HepG2 (cell line): ENCODE results near the gene SCNM1. TPM values are rescaled to one million over a fixed set of nuclear protein-coding genes. Genes with fewer than 3 reads are reported as not detected.

Experiments used
- DRAP1 ChIP-seq: IDR thresholded peaks from 2 replicates; pipeline ENCODE4 v1.6.1; 2016; ENCODE audit warnings: missing genetic modification reagents, missing compliant biosample characterization
- JUNB ChIP-seq: sonication (generic); formaldehyde crosslinking; IDR thresholded peaks from 2 replicates; pipeline ENCODE4 v1.8.0; 2022; ENCODE audit warnings: missing genetic modification reagents, mild to moderate bottlenecking, borderline replicate concordance
- KLF13 ChIP-seq: sonication (generic); formaldehyde crosslinking; IDR thresholded peaks from 2 replicates; pipeline ENCODE4 v1.4.0; 2020; ENCODE audit warnings: mild to moderate bottlenecking, missing genetic modification reagents
- MXD3 ChIP-seq: IDR thresholded peaks from 2 replicates; pipeline ENCODE4 v1.6.1; 2016; ENCODE audit warnings: mild to moderate bottlenecking, missing biosample characterization, missing genetic modification reagents
- PITX1 ChIP-seq: sonication (generic); formaldehyde crosslinking; IDR thresholded peaks from 2 replicates; pipeline ENCODE4 v1.5.1; 2020; ENCODE audit warnings: mild to moderate bottlenecking, missing genetic modification reagents
- SMAD3 ChIP-seq: sonication (generic); formaldehyde crosslinking; IDR thresholded peaks from 2 replicates; pipeline ENCODE4 v1.4.0; 2020; ENCODE audit warnings: missing genetic modification reagents
- SNAI1 ChIP-seq: sonication (generic); formaldehyde crosslinking; IDR thresholded peaks from 2 replicates; pipeline ENCODE4 v1.5.0; 2020; ENCODE audit warnings: mild to moderate bottlenecking, missing genetic modification reagents, borderline replicate concordance
- TARDBP ChIP-seq: sonication (generic); formaldehyde crosslinking; IDR thresholded peaks from 2 replicates; pipeline ENCODE4 v1.8.0; 2022; ENCODE audit warnings: mild to moderate bottlenecking, missing genetic modification reagents
- ZNF260 ChIP-seq: sonication (generic); formaldehyde crosslinking; IDR thresholded peaks from 2 replicates; pipeline ENCODE4 v1.4.0; 2020; ENCODE audit warnings: missing genetic modification reagents, low read depth, mild to moderate bottlenecking, borderline replicate concordance
- ZNF451 ChIP-seq: sonication (generic); formaldehyde crosslinking; IDR thresholded peaks from 2 replicates; pipeline ENCODE4 v1.5.0; 2020; ENCODE audit warnings: mild to moderate bottlenecking, missing genetic modification reagents
- ZNF737 ChIP-seq: sonication (generic); formaldehyde crosslinking; IDR thresholded peaks from 2 replicates; pipeline ENCODE4 v1.5.0; 2020; ENCODE audit warnings: missing genetic modification reagents, mild to moderate bottlenecking, borderline replicate concordance
- polyA plus RNA-seq, 8 experiments: library from polyadenylated mRNA; depleted of rRNA in 3 of 8; stranded (reverse) in 7 of 8; unstranded in 1 of 8; fragments of >200 nt; fragmentation: Illumina TruSeq in 4 of 8; extraction: Trizol in 4 of 8; gene quantifications; 2 replicates each; pipeline versions ENCODE4 v1.2.1 to v1.2.3, GENCODE V29; 2011 to 2016; ENCODE audit warnings: low read depth in 4 of 8, missing spikeins in 1 of 8, mixed read lengths in 1 of 8; ENCODE audit not compliant: insufficient read depth in 1 of 8
- total RNA-seq, 5 experiments: library from RNA; depleted of rRNA; stranded (reverse); fragments of >200 nt; fragmentation: Illumina TruSeq; extraction: Trizol; gene quantifications; 2 replicates each; pipeline ENCODE4 v1.2.3, GENCODE V29; 2016; ENCODE audit warnings: low read depth in 1 of 5
- TF ChIP-seq, protein P1 (sequence below): IDR thresholded peaks from 2 replicates; pipeline ENCODE4 v1.4.0; 2020; ENCODE audit warnings: mild to moderate bottlenecking, missing genetic modification reagents
- TF ChIP-seq, protein P2 (sequence below): sonication (generic); formaldehyde crosslinking; conservative IDR thresholded peaks from 2 replicates; pipeline ENCODE4 v1.4.0; 2020; ENCODE audit warnings: mild to moderate bottlenecking, missing genetic modification reagents, moderate library complexity
- TF ChIP-seq, protein P3 (sequence below): sonication (generic); formaldehyde crosslinking; IDR thresholded peaks from 2 replicates; pipeline ENCODE4 v1.4.0; 2020; ENCODE audit warnings: missing genetic modification reagents, borderline replicate concordance
- TF ChIP-seq, protein P4 (sequence below): fragments of 450-650 bp; IDR thresholded peaks from 2 replicates; pipeline ENCODE4 v1.6.1; 2017; ENCODE audit warnings: mild to moderate bottlenecking

The SCNM1 gene
- total and polyA plus RNA-seq, 2 of the 13 experiments (the other 11 are each of a cell fraction or from before 2014, with no cell fraction given) = 16.3 to 31.5 TPM

GRCh38 chr1:151147665-151148064 lies 18.3 kb upstream of the SCNM1 start (continued):
- TF ChIP-seq ZNF737 = no peak
- TF ChIP-seq SNAI1 (CRISPR knock-in tag) = no peak
- TF ChIP-seq TARDBP (CRISPR knock-in tag) = no peak
- no peak for TF ChIP-seq JUNB
- no peak for TF ChIP-seq SMAD3 (CRISPR knock-in tag)
- TF ChIP-seq, protein P1, sequence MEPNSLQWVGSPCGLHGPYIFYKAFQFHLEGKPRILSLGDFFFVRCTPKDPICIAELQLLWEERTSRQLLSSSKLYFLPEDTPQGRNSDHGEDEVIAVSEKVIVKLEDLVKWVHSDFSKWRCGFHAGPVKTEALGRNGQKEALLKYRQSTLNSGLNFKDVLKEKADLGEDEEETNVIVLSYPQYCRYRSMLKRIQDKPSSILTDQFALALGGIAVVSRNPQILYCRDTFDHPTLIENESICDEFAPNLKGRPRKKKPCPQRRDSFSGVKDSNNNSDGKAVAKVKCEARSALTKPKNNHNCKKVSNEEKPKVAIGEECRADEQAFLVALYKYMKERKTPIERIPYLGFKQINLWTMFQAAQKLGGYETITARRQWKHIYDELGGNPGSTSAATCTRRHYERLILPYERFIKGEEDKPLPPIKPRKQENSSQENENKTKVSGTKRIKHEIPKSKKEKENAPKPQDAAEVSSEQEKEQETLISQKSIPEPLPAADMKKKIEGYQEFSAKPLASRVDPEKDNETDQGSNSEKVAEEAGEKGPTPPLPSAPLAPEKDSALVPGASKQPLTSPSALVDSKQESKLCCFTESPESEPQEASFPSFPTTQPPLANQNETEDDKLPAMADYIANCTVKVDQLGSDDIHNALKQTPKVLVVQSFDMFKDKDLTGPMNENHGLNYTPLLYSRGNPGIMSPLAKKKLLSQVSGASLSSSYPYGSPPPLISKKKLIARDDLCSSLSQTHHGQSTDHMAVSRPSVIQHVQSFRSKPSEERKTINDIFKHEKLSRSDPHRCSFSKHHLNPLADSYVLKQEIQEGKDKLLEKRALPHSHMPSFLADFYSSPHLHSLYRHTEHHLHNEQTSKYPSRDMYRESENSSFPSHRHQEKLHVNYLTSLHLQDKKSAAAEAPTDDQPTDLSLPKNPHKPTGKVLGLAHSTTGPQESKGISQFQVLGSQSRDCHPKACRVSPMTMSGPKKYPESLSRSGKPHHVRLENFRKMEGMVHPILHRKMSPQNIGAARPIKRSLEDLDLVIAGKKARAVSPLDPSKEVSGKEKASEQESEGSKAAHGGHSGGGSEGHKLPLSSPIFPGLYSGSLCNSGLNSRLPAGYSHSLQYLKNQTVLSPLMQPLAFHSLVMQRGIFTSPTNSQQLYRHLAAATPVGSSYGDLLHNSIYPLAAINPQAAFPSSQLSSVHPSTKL (CRISPR knock-in tag) = 0 out of 2 replicates have a peak, but pooled peaks have one; percentile 17
- peak; percentile 48; the same call in 1 of the 2 replicates for TF ChIP-seq PITX1
- TF ChIP-seq KLF13 (CRISPR knock-in tag) = no peak
- no peak for TF ChIP-seq ZNF451 (CRISPR knock-in tag)
- TF ChIP-seq MXD3 = no peak
- TF ChIP-seq, protein P2, sequence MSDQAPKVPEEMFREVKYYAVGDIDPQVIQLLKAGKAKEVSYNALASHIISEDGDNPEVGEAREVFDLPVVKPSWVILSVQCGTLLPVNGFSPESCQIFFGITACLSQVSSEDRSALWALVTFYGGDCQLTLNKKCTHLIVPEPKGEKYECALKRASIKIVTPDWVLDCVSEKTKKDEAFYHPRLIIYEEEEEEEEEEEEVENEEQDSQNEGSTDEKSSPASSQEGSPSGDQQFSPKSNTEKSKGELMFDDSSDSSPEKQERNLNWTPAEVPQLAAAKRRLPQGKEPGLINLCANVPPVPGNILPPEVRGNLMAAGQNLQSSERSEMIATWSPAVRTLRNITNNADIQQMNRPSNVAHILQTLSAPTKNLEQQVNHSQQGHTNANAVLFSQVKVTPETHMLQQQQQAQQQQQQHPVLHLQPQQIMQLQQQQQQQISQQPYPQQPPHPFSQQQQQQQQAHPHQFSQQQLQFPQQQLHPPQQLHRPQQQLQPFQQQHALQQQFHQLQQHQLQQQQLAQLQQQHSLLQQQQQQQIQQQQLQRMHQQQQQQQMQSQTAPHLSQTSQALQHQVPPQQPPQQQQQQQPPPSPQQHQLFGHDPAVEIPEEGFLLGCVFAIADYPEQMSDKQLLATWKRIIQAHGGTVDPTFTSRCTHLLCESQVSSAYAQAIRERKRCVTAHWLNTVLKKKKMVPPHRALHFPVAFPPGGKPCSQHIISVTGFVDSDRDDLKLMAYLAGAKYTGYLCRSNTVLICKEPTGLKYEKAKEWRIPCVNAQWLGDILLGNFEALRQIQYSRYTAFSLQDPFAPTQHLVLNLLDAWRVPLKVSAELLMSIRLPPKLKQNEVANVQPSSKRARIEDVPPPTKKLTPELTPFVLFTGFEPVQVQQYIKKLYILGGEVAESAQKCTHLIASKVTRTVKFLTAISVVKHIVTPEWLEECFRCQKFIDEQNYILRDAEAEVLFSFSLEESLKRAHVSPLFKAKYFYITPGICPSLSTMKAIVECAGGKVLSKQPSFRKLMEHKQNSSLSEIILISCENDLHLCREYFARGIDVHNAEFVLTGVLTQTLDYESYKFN (CRISPR knock-in tag) = peak; percentile 77
- TF ChIP-seq, protein P3, sequence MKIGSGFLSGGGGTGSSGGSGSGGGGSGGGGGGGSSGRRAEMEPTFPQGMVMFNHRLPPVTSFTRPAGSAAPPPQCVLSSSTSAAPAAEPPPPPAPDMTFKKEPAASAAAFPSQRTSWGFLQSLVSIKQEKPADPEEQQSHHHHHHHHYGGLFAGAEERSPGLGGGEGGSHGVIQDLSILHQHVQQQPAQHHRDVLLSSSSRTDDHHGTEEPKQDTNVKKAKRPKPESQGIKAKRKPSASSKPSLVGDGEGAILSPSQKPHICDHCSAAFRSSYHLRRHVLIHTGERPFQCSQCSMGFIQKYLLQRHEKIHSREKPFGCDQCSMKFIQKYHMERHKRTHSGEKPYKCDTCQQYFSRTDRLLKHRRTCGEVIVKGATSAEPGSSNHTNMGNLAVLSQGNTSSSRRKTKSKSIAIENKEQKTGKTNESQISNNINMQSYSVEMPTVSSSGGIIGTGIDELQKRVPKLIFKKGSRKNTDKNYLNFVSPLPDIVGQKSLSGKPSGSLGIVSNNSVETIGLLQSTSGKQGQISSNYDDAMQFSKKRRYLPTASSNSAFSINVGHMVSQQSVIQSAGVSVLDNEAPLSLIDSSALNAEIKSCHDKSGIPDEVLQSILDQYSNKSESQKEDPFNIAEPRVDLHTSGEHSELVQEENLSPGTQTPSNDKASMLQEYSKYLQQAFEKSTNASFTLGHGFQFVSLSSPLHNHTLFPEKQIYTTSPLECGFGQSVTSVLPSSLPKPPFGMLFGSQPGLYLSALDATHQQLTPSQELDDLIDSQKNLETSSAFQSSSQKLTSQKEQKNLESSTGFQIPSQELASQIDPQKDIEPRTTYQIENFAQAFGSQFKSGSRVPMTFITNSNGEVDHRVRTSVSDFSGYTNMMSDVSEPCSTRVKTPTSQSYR = peak; percentile 56; the same call in 1 of the 2 replicates
- TF ChIP-seq, protein P4, sequence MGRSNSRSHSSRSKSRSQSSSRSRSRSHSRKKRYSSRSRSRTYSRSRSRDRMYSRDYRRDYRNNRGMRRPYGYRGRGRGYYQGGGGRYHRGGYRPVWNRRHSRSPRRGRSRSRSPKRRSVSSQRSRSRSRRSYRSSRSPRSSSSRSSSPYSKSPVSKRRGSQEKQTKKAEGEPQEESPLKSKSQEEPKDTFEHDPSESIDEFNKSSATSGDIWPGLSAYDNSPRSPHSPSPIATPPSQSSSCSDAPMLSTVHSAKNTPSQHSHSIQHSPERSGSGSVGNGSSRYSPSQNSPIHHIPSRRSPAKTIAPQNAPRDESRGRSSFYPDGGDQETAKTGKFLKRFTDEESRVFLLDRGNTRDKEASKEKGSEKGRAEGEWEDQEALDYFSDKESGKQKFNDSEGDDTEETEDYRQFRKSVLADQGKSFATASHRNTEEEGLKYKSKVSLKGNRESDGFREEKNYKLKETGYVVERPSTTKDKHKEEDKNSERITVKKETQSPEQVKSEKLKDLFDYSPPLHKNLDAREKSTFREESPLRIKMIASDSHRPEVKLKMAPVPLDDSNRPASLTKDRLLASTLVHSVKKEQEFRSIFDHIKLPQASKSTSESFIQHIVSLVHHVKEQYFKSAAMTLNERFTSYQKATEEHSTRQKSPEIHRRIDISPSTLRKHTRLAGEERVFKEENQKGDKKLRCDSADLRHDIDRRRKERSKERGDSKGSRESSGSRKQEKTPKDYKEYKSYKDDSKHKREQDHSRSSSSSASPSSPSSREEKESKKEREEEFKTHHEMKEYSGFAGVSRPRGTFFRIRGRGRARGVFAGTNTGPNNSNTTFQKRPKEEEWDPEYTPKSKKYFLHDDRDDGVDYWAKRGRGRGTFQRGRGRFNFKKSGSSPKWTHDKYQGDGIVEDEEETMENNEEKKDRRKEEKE = no peak
- TF ChIP-seq ZNF260 (CRISPR knock-in tag) = no peak
- no peak for TF ChIP-seq DRAP1 (CRISPR knock-in tag)
